Measurements from ENCODE around the gene NT5E.

- TF ChIP-seq POLR2A (IDR thresholded peaks at IDR 0.05; ENCODE audit: low read length) (no peak), GATA1 (IDR thresholded peaks at IDR 0.05; ENCODE audit: low read depth, low read length) (no peak)
These were observed 46.4 kb upstream of the NT5E start for GRCh38 chr6:85403331-85404015.

Measured in erythroblast (primary cell).